HUES64 (cell line): Measurements from ENCODE around the gene KRABD2.
"Not testable (repeated sequence)": the region's sequence is repeated elsewhere in the genome, so short reads cannot be mapped to it uniquely, and the experiment has no call there.

Experiments
- H3K27ac ChIP-seq: 2 replicates; pipeline ENCODE4 v1.7.0; 2013; ENCODE audit warnings: low read depth, low read length, inconsistent platforms
- H3K27me3 ChIP-seq: 2 replicates; pipeline ENCODE4 v1.6.1; 2013; ENCODE audit warnings: mild to moderate bottlenecking, low read length; ENCODE audit not compliant: insufficient read depth
- H3K36me3 ChIP-seq: 2 replicates; pipeline ENCODE4 v1.6.1; 2013; ENCODE audit warnings: mild to moderate bottlenecking, low read length; ENCODE audit not compliant: insufficient read depth
- H3K4me1 ChIP-seq: 2 replicates; pipeline ENCODE4 v1.6.1; 2013; ENCODE audit warnings: mild to moderate bottlenecking, low read length, moderate library complexity; ENCODE audit not compliant: insufficient read depth
- H3K4me3 ChIP-seq: 2 replicates; pipeline ENCODE4 v1.5.1; 2013; ENCODE audit warnings: mild to moderate bottlenecking, low read length, moderate library complexity
- H3K9ac ChIP-seq: 2 replicates; pipeline ENCODE4 v1.6.1; 2013; ENCODE audit warnings: mild to moderate bottlenecking, low read depth, low read length
- H3K9me3 ChIP-seq: 2 replicates; pipeline ENCODE4 v1.6.1; 2013; ENCODE audit warnings: low read depth, low read length; ENCODE audit not compliant: insufficient read depth
- WGBS: fragments of 150-250, 120-280 bp; methylation state at CpG from one replicate; pipeline ENCODE4 v1.1.7; 2013; ENCODE audit warnings: missing lambda C conversion rate; 5-methylcytosine and 5-hydroxymethylcytosine counted together

KRABD2 gene

GRCh38 chr17:8378117-8378516 lies 1.6 kb upstream of the KRABD2 start:
- not testable (repeated sequence) for H3K4me3 ChIP-seq, H3K9ac ChIP-seq, H3K9me3 ChIP-seq, H3K27ac ChIP-seq, H3K27me3 ChIP-seq
- H3K4me1 ChIP-seq = peaks cover 16% of the 10 kb centered on the region; the same call in 1 of the 2 replicates
- H3K36me3 ChIP-seq = peaks cover 58% of the 10 kb centered on the region
- WGBS = 95% methylated on average over 8 of the region's 8 CpGs

- Histone ChIP-seq H3K27ac (peak overlapping the region; percentile 72; the same call in 1 of the 2 replicates), H3K27me3 (no peaks in the 10 kb centered on the region), H3K36me3 (peaks cover 59% of the 10 kb centered on the region), H3K9ac (no peak overlapping the region), H3K4me1 (peaks cover 16% of the 10 kb centered on the region; the same call in 1 of the 2 replicates), H3K9me3 (no peaks in the 10 kb centered on the region), H3K4me3 (no peak overlapping the region; the same call in 1 of the 2 replicates)
- 97% methylated on average over 4 of the region's 4 CpGs for WGBS
Measured at GRCh38 chr17:8377422-8377821, 918 bp upstream of the KRABD2 start.

DNA sequence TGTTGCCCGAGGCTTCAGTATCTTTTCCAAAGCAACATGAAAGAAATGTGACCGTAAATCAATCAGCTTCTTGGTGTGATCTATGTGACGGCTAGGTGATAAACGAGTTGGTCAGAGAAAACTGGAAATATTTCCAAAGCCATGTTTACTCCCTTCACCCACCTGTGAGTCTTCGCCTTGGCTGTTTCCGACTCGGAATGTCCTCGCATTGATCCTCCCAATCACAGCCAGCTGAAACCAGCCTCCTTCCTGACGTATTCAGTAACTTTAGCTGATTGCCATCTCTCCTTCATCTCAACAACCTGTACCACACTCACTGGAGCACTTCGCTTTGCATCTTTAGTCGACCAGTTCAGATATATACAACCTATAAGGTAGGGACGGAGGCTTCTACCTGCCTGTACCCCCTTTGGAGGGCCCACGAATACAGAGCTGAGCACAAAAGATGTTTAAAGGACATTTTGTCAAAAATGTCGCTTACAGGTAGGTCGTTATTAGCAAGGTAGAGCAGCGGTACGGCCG lies 705 bp downstream of the KRABD2 start:
- Histone ChIP-seq H3K27me3 (no peaks in the 10 kb centered on the region), H3K27ac (peak overlapping the region; percentile 85), H3K36me3 (peaks cover 52% of the 10 kb centered on the region), H3K9ac (peak overlapping the region; percentile 91), H3K9me3 (no peaks in the 10 kb centered on the region), H3K4me1 (peaks cover 8% of the 10 kb centered on the region; the same call in 1 of the 2 replicates), H3K4me3 (peak overlapping the region; percentile 69)
- WGBS = 79% methylated on average over 18 of the region's 18 CpGs

GRCh38 chr17:8373856-8374255 lies 2.6 kb downstream of the KRABD2 start:
- H3K36me3 ChIP-seq = peaks cover 51% of the 10 kb centered on the region
- not testable (repeated sequence) for H3K4me3 ChIP-seq, H3K27me3 ChIP-seq, H3K9ac ChIP-seq, H3K9me3 ChIP-seq, H3K27ac ChIP-seq, H3K4me1 ChIP-seq
- 97% methylated on average over 26 of the region's 26 CpGs for WGBS

GRCh38 chr17:8372422-8372821 lies 4.1 kb downstream of the KRABD2 start:
- H3K27me3 ChIP-seq = no peaks in the 10 kb centered on the region
- WGBS = 95% methylated on average over 6 of the region's 7 CpGs
- H3K27ac ChIP-seq = no peak overlapping the region
- no peaks in the 10 kb centered on the region for H3K9me3 ChIP-seq
- H3K4me1 ChIP-seq = peaks cover 4% of the 10 kb centered on the region; the same call in 1 of the 2 replicates
- peaks cover 45% of the 10 kb centered on the region for H3K36me3 ChIP-seq
- no peak overlapping the region for H3K4me3 ChIP-seq
- no peak overlapping the region for H3K9ac ChIP-seq

- Histone ChIP-seq H3K4me3 (no peak overlapping the region), H3K9me3 (no peaks in the 10 kb centered on the region), H3K27ac (no peak overlapping the region), H3K9ac (no peak overlapping the region), H3K36me3 (peaks cover 39% of the 10 kb centered on the region), H3K27me3 (no peaks in the 10 kb centered on the region), H3K4me1 (peaks cover under 1% of the 10 kb centered on the region; the same call in 1 of the 2 replicates)
- 94% methylated on average over 4 of the region's 4 CpGs for WGBS
Measured at GRCh38 chr17:8371786-8372185, 4.7 kb downstream of the KRABD2 start.

GRCh38 chr17:8369944-8370343 lies 6.6 kb downstream of the KRABD2 start:
- no peaks in the 10 kb centered on the region for H3K9me3 ChIP-seq
- H3K4me3 ChIP-seq = no peak overlapping the region
- no peak overlapping the region for H3K27ac ChIP-seq
- H3K9ac ChIP-seq = no peak overlapping the region
- no peaks in the 10 kb centered on the region for H3K27me3 ChIP-seq
- H3K36me3 ChIP-seq = peaks cover 38% of the 10 kb centered on the region
- no peaks in the 10 kb centered on the region for H3K4me1 ChIP-seq
- 96% methylated on average over 8 of the region's 8 CpGs for WGBS

DNA sequence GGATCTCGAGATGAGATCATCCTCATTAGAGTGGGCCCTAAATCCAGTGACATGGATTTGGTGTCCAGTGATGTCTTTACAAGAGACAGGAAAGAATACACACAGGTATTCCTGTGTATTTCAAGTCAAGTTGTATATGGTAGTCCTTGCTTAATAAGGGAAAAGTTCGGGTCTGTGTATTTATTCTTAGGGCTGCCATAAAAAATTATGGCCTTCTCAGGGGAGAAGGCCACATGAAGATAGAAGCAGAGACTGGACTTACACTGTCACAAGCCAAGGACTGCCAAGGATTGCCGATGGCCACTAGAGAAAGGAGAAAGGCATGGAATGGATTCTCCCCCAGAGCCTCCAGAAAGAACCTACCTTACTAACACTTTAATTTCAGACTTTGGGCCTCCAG lies 8.3 kb downstream of the KRABD2 start:
- 95% methylated on average over 3 of the region's 3 CpGs for WGBS
- no peaks in the 10 kb centered on the region for H3K4me1 ChIP-seq
- no peaks in the 10 kb centered on the region for H3K27me3 ChIP-seq
- peaks cover 38% of the 10 kb centered on the region for H3K36me3 ChIP-seq
- H3K4me3 ChIP-seq = no peak overlapping the region
- no peaks in the 10 kb centered on the region for H3K9me3 ChIP-seq
- H3K9ac ChIP-seq = no peak overlapping the region
- no peak overlapping the region for H3K27ac ChIP-seq

DNA sequence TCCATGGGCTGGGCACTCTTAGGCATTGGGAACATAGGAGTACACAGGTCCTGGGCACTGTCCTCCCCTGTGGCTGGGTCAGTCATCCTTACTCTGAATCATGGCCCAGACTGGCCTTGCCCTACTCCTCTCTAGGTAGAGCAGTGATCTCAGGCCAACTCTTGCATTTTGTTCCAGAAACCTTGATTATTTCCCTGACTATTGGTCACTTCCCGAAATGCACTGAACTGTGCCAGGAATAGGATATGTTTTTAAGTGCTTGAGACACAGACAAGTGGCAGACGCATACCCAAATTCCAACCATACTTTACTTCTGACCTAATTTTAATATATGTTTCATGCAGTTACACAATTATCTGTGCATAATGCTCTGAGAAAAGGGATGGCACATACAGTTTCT lies 10.3 kb downstream of the KRABD2 start:
- Histone ChIP-seq H3K27ac (no peak overlapping the region), H3K36me3 (peaks cover 29% of the 10 kb centered on the region), H3K4me1 (no peaks in the 10 kb centered on the region; the same call in 1 of the 2 replicates), H3K27me3 (no peaks in the 10 kb centered on the region), H3K9me3 (no peaks in the 10 kb centered on the region), H3K4me3 (no peak overlapping the region), H3K9ac (no peak overlapping the region)
- WGBS = 93% methylated on average over 2 of the region's 2 CpGs

- H3K9ac ChIP-seq = no peak overlapping the region
- peaks cover 11% of the 10 kb centered on the region for H3K4me1 ChIP-seq
- no peaks in the 10 kb centered on the region for H3K9me3 ChIP-seq
- H3K36me3 ChIP-seq = peaks cover 21% of the 10 kb centered on the region
- H3K27me3 ChIP-seq = no peaks in the 10 kb centered on the region
- no peak overlapping the region for H3K4me3 ChIP-seq
- no peak overlapping the region for H3K27ac ChIP-seq
- 73% methylated on average over 1 of the region's 1 CpG for WGBS
Measured at GRCh38 chr17:8365143-8365542, 11.4 kb downstream of the KRABD2 start.

GRCh38 chr17:8362651-8363332 lies 13.7 kb downstream of the KRABD2 start:
- no peak overlapping the region for H3K27ac ChIP-seq
- no peaks in the 10 kb centered on the region for H3K9me3 ChIP-seq
- peaks cover 22% of the 10 kb centered on the region for H3K4me1 ChIP-seq
- WGBS = 93% methylated on average over 4 of the region's 4 CpGs
- no peaks in the 10 kb centered on the region for H3K27me3 ChIP-seq
- H3K4me3 ChIP-seq = no peak overlapping the region
- H3K36me3 ChIP-seq = no peaks in the 10 kb centered on the region
- H3K9ac ChIP-seq = no peak overlapping the region
